ENCODE measurements around the gene PRR16. TPM values are rescaled to one million over a fixed set of nuclear protein-coding genes. Genes with fewer than 3 reads are reported as not detected.

PRR16 gene
- total RNA-seq, 1 experiment from 2014 or later: 0.42 TPM

- Mint-ChIP-seq H3K4me3 (no peak overlapping the region), H3K4me1 (peaks cover 14% of the 10 kb centered on the region), H3K36me3 (peaks cover 9% of the 10 kb centered on the region), H3K27ac (no peak overlapping the region), H3K9me3 (peaks cover 10% of the 10 kb centered on the region), H3K27me3 (ENCODE audit: low read depth) (no peaks in the 10 kb centered on the region)
- DNase-seq (ENCODE audit: low spot score): no peak
- no peak for TF ChIP-seq CREB1 (CRISPR knock-in tag; IDR thresholded peaks at IDR 0.05)
- TF ChIP-seq SOX15 (CRISPR knock-in tag; IDR thresholded peaks at IDR 0.05): no peak
- TF ChIP-seq E2F5 (CRISPR knock-in tag; IDR thresholded peaks at IDR 0.05): no peak
- no peak for TF ChIP-seq AFF4 (CRISPR knock-in tag; IDR thresholded peaks at IDR 0.05; ENCODE audit: borderline replicate concordance)
- no peak for TF ChIP-seq GABPB1 (CRISPR knock-in tag; IDR thresholded peaks at IDR 0.05)
- no peak for TF ChIP-seq ETV6 (CRISPR knock-in tag; IDR thresholded peaks at IDR 0.05)
- no peak for TF ChIP-seq ZNF425 (CRISPR knock-in tag; conservative IDR thresholded peaks at IDR 0.05)
- TF ChIP-seq ZNF396 (CRISPR knock-in tag; IDR thresholded peaks at IDR 0.05; ENCODE audit: borderline replicate concordance): no peak
- TF ChIP-seq NR3C1 (CRISPR knock-in tag; conservative IDR thresholded peaks at IDR 0.05; ENCODE audit: low read depth): no peak
- TF ChIP-seq SMAD4 (CRISPR knock-in tag; IDR thresholded peaks at IDR 0.05): no peak
- no peak for TF ChIP-seq TEAD1 (CRISPR knock-in tag; IDR thresholded peaks at IDR 0.05)
- no peak for TF ChIP-seq TP53 (CRISPR knock-in tag; IDR thresholded peaks at IDR 0.05)
- no peak for TF ChIP-seq ZNF138 (CRISPR knock-in tag; conservative IDR thresholded peaks at IDR 0.05)
- ChIA-PET POLR2A (no interaction called here), CTCF (interaction anchor here (0.9 to 1.0 kb wide), 3 partner anchors 9 to 40 kb away, joined by 3 to 4 read pairs (median 3); no protein-coding TSS in a partner anchor)
- peak; percentile 91 for ATAC-seq
Measured at GRCh38 chr5:120576588-120576987, 112.5 kb downstream of the PRR16 start.

GRCh38 chr5:120582635-120583034, 118.5 kb downstream of the PRR16 start:
- Mint-ChIP-seq H3K27ac (no peak overlapping the region), H3K27me3 (ENCODE audit: low read depth) (no peaks in the 10 kb centered on the region), H3K4me3 (no peak overlapping the region), H3K9me3 (peaks cover 16% of the 10 kb centered on the region), H3K4me1 (no peaks in the 10 kb centered on the region), H3K36me3 (peaks cover 11% of the 10 kb centered on the region)
- ATAC-seq (no peak), DNase-seq (ENCODE audit: low spot score) (no peak)
- CTCF ChIA-PET: no interaction called here
- POLR2A ChIA-PET: no interaction called here
- TF ChIP-seq GRHL2 (CRISPR knock-in tag; IDR thresholded peaks at IDR 0.05; ENCODE audit: insufficient replicate concordance, severe bottlenecking) (no peak), RELA (CRISPR knock-in tag; IDR thresholded peaks at IDR 0.05; ENCODE audit: borderline replicate concordance) (no peak), ZNF396 (CRISPR knock-in tag; IDR thresholded peaks at IDR 0.05; ENCODE audit: borderline replicate concordance) (no peak), E2F4 (CRISPR knock-in tag; IDR thresholded peaks at IDR 0.05; ENCODE audit: borderline replicate concordance, low read depth) (no peak), PRRX2 (CRISPR knock-in tag; IDR thresholded peaks at IDR 0.05) (no peak), CTCF (IDR thresholded peaks at IDR 0.05) (no peak), ZNF423 (CRISPR knock-in tag; IDR thresholded peaks at IDR 0.05) (no peak), MYBL2 (CRISPR knock-in tag; IDR thresholded peaks at IDR 0.05) (no peak), FOXP1 (CRISPR knock-in tag; IDR thresholded peaks at IDR 0.05; ENCODE audit: borderline replicate concordance) (no peak), JAZF1 (CRISPR knock-in tag; IDR thresholded peaks at IDR 0.05) (no peak), TEAD4 (CRISPR knock-in tag; IDR thresholded peaks at IDR 0.05) (no peak), FOXP4 (CRISPR knock-in tag; IDR thresholded peaks at IDR 0.05) (no peak), SOX15 (CRISPR knock-in tag; IDR thresholded peaks at IDR 0.05) (no peak), NFE2L1 (CRISPR knock-in tag; IDR thresholded peaks at IDR 0.05) (no peak), NFYB (CRISPR knock-in tag; conservative IDR thresholded peaks at IDR 0.05; ENCODE audit: low read depth) (no peak)

Data from WTC11 (cell line).